Ureter (tissue), 1 donor: ENCODE data around the gene MYH3. TPM values are rescaled to one million over a fixed set of nuclear protein-coding genes. Genes with fewer than 3 reads are reported as not detected.
A peak's percentile ranks its signal among the peaks of the same experiment; 100 is the strongest.

Source experiments
- DNase-seq: peaks from one replicate; pipeline ENCODE4 v3.0.0-alpha.2; 2020; ENCODE audit warnings: low spot score
- total RNA-seq: library from RNA; stranded (reverse); gene quantifications from one replicate; pipeline ENCODE4 v1.2.4, GENCODE V29; 2023
- donor health status: DM: yes; HTN: yes; CAD: no.

The MYH3 gene
- total RNA-seq, 1 donor from 2014 or later, result 6.2 TPM

DNA sequence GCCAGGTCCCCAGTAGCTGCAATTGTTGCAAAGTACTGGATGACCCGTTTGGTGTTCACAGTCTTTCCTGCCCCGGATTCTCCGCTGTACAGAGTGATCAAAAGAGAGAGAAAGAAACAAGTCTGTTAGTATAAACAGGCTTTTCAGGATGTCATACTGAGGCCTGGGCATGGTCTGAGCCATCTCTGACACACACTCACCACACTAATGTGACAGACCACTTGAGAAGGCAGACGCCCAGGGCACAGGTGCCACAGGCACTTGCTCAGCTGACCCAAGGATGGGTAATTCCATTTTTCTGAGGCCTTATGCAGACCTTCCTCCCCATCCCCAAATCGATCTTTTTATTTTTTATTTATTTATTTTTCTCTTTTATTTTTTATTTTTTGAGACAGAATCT is 7.5 kb downstream of the MYH3 start:
- no peak for DNase-seq

DNA sequence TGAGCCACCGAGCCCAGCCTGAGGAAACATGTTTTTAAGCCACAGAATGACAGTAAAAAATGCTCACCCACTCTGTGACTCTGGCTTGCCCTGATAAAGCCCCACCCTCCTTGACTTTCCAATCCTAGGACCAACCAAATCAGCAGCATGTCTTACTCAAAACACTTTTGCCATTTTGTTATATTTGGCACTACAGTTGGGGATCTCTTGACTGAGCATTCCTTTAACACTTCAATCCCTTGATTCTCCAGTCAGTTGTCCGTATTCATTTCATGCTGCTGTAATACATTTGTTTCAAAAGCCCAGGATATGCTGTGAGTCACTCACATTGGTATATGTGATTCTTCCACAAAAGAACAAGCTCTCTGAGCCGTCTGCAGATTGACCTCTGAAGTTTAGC is 8.2 kb downstream of the MYH3 start:
- DNase-seq, result no peak

DNA sequence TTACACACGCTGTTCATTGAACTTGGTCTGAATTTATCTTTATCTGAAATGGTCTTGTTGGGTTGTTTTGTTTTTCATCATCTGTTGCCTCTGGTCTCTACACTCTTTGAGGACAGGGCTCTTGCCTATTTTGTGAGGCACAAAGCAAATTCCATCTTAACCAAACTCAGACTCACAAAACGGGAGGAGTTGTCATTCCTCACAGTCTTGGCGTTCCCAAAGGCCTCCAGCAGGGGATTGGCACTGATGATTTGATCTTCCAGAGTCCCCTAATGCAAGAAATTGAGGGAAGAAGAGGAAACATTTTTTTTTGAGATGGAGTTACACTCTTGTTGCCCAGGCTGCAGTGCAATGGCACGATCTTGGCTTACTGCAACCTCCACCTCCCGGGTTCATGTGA is 8.7 kb downstream of the MYH3 start:
- no peak for DNase-seq

DNA sequence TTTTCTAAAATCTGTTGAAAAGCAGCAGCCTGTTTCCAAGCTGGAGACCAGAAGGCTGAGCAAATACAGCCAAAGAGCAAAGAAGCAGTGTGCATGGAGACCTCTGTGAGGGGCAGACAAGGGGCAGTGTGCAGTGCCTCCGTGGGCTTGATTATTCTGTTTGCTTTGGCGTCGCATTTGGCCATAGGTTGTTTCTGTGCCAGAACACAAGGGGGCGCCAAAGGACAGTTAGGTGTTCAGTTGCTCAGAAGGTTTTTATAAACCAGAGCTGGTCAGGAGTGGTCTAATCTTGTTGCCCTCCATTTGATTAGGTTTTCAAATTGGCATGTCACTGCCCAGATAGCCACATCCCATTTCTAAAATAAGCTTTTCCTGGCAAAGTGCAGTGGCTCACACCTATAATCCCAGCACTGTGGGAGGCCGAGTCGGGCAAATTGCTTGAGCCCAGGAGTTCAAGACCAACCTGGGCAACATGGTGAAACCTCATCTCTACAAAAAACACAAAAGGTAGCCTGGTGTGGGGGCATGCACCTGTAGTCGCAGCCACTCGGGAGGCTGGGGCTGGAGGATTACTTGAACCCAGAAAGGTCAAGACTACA is 10.6 kb downstream of the MYH3 start:
- peak; percentile 72 for DNase-seq

DNA sequence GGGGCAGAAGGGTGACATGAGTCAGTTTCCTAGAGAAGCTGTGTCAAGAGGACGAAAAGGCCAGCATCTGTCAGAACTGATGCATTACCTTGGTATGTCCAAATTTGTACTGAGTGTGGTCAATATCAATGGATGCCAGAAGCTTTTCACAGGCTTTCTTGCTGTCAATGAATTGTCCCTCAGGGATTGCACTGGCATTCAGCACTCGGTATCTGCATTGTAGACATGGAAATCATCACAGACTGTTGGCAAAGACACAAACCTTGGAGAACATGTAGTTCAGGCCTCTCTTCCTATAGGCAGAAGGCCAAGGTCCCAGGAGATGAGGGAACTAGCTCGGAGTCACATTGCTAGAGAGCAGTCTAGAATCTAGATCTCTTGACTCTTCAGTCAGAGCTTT is 16.6 kb downstream of the MYH3 start:
- no peak for DNase-seq

DNA sequence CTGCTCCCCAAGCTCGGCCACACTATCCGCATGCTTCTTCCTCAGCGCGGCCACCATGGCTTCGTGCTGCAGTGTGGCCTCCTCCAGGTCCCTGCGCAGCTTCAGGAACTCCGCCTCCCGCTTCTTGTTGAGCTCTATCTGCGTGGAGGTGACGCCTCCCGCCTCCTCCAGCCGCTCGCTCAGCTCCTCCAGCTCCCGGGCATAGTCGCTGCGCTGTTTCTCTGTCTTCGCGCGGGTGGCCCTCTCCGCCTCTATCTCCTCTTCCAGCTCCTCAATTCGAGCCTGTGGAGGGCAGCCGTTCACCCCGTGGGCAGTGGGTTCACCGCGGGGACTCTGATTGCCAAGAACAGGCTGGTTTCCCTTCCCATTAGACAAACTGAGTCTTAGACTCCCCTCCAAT is 19.0 kb downstream of the MYH3 start:
- DNase-seq, result no peak

DNA sequence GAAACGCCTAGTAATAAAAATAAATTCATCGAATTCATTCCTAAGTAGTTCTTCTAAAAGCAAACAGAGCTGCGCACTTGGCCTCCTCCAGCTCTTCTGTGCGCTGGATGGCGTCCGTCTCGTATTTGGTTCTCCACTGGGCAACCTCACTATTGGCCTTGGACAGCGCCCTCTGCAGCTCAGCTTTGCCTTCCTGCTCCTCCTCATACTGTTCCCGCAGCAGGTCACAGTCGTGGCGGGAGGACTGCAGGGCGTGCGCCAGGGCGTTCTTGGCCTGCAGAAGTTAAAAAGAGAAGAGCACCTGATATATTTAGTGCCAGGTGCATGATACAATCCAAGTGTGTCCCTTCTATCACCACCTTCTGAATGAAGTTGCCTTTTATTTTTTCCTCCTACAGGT is 21.8 kb downstream of the MYH3 start:
- DNase-seq, result no peak

DNA sequence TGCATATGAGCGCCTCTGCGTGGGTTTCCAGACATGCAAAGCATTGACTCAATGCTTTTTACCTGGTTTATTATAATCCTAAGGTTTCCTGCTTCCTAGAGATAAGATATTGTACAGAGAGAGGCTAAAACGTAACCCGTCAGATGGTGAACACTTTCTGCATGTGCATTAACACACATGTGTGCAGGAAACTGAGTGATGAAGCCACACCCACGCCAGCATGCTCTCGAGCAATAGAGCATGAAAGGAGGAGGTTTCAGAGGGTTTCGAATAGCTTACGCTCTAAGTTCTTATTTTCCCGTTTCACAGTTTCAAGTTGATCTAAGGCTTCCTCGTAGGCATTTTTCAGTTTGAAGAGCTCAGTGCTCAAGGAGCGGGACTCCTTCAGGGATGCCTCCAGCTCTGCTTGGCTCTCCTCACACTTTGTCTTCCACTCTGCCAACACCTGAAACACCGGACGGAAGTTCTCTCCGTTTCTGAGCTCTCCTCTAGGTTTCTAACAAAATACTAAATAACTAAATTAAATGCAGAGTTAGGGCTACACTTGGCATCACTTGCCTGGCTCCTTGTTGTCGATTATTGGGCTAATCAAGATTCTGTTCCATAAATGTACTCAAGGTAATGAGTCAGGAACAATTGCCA is 23.2 kb downstream of the MYH3 start:
- no peak for DNase-seq

DNA sequence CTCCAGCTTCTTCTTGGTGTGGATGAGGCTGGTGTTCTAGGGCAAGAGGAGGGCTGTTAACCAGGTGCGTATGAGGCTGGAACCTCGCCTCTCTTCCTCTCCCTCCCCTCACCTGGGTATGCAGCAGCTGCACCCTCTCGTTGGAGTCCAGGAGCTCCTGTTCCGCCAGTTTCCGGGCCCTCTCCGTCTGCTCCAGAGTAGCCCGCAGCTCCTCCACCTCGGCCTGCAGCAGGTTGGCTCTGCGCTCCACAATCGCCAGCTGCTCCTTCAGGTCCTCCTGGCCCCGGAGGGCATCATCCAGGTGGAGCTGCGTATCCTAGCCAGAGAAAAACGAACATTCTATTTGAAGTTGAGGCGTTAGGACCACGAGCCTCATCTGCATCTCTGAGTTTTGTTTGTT is 25.4 kb downstream of the MYH3 start:
- no peak for DNase-seq

DNA sequence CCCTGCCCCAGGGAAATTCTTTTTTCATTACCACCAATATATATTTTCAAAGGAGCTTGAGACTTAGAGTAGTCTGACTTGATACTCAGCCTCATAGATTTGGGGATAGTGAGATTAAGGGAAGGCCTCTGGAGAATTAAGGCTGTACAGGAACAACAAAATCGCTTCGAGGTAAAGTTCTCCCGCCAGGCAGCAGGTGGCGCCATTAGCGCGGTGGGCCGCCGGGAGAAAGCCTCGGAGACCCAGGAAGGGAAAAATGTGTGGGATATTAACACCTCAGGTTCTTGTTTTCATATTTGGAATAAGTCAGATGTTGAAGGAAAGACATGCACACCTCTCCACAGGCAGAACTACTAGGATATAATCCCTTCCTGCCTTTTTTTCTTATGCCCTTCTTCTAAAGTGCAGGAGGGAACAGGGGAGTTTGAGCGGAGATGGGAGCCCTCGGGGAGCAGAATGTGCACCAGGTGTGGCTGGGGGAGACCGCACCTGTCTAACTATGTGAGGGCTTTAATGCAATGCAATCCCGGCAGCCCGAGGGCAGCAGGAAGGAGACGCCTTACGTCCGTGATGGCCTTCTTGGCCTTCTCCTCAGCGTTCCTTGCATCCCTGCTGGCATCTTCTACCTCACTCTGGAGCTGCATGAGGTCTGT is 25.9 kb downstream of the MYH3 start:
- DNase-seq, result no peak

DNA sequence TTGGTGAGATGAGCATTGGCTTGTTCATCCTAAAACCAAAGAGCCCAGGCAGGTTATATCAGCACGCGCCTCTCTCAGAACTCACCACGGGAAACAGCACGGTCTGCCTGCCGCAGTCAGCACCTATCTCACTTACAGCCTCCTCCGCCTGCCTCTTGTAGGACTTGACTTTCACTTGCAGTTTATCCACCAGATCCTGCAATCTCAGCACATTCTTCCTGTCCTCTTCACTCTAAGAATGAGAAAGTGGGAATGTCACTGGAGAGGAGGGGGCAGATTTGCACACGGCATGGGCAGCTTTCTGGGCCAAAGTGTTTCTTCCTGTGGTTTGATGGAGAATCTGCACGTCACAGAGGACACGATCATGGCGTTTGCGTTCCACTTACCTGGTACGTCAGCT is 27.4 kb downstream of the MYH3 start:
- no peak for DNase-seq

DNA sequence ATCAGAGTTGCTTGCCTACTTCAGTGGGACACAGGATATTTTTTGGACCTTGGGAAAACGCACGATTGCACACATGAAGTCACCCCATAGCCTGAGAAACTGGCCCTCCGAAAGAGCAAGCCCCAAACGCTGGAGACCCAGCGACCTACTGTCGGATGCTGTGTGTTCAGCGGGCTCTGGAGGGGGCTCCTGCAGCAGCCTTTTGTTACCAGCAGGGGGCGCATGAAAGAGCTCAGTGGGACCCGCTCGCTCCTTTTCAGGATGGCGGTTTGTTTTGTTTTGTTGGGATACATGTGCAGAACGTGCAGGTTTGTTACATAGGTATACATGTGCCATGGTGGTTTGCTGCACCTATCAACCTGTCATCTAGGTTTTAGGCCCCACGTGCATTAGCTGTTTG is 28.4 kb downstream of the MYH3 start:
- DNase-seq, result no peak

DNA sequence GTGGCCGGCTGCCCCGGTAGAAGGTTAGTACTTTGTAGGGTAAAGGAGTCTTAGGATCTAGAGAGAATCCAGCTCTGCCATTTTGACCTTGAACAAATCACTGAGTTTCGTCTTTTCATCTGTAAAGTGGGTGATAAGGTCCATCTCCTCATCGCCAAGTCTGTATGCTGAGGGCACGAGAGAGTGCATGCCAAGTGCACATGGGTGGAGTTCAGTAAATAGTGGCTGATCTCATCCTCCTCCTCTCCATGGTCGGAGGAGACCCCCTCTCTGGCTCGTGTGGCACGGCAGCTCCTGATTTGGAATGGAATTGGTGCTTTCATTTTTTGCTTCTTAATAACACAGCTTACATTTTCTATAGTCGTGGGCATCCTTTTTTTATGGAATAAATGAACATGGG is 30.7 kb downstream of the MYH3 start:
- DNase-seq, result no peak

DNA sequence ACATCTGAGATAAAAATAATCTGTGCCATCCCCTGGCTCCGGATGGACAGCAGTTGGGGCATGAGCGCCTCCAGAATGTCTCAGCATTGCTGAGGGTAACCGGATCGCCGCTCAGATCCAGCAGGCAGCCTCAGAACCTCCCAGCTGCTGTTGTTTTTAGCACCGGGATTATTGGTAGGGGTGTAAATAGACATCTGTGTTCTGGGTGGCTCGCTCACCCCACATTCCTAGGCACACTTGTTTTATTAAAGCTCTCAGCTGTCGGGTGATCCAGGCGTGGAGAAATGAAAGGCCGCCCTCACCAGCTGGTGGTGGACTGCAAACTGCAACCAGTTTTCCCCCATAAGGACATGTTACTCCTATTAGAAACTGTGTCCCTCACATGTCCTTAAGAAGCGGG is 32.1 kb downstream of the MYH3 start:
- no peak for DNase-seq

DNA sequence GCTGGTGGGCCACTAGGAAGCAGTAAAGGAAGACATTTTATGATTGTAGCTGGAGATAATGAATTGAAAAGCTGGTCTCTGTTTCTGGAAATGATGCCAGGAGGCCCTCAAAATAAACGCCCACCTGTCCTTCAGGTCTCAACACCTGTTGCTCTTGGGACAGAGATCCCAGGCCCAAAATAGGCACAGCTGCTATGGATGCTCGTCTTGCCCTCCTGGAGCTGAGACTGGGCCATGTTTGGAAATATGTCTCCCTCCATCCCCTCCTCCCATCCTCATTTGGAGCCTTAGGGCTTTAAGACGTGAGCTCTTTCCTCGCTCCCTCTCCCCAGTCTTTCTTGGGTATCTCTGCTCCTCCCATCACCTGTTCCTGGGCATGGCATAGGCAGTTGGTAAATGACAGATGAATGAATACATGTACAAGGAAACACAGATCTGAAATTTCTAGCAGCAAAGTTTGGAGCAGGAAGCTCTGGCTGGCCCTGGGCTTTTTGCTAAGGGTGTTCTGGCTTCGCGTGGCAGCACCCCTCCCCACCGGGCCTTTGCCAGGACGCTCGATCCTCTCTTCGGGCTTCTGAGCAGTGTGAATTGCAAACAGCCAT is 33.3 kb downstream of the MYH3 start:
- DNase-seq, result no peak

DNA sequence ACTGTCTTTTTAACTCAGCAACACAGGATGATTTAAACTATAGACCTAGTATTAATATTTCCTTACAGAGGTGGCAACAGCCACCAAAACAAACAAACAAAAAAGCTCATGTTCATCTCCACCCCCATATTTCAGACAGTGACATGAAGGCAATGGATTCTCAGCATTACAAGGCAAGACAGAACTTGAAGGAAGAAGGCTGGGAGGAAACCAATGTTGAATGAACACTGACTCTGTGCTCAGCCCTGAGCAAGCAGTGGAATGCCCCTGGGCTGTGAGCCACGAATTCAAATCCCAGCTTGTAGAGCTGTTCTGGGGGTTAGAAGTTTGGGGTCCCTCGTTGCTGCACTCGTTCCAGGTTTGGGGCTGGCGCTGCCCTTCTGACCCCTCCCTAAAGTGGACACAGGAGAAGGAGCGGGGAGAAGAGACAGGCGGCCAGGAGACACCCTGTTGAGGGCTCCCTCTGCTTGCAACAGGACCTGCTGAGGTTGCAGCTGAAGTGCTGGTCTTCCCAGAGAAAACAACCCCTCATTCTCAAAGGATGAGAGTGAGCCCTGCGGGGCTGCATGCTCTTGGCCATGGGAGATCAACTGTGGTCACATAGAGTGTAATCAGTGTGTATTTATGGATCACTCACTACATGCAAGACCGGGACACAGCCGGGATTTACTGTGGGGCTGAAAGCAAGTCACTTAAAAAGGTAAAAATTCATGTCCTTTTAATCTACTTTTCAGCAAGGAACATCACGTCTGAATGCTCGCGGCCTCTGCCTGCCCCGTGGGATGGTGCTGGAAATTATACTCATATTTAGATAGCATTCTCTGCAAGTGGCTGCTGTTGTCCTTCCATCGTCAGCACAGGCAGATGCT is 34.3 kb downstream of the MYH3 start:
- no peak for DNase-seq

DNA sequence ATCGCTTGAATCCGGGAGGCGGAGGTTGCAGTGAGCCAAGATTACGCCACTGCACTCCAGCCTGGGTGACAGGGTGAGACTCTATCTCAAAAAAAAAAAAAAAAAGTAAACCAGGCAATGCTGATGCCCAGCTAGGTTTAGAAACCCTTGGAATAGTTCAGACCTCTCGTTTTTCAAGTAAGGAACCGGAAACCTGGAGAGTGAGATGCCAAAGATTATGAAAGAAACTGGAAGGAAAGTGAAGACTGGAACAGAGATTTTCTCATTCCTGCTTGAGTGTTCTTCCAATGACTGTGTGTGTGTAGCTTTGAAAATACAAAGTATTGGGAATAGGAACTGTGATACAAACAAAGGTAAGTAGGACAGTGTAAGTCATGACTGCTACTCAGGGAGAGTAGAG is 35.7 kb downstream of the MYH3 start:
- DNase-seq, result no peak

DNA sequence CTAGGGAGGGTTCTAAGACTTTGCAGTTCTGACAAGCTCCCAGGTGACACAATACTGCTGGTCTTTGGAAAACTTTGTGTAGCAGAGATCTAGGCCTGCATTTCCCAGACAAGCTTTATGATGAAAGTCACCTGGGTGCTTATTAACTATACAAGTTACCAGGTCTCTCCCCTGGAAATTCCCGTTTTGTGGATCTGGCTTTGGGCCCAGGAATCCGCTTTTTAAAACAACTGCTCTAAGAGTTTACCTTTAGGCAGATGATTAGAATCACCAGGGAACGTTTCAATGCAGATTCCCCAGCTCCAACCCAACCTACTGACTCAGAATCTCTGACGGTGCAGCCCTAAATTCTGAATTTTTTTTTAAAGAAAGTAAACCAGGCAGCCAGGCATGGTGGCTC is 36.3 kb downstream of the MYH3 start:
- no peak for DNase-seq

DNA sequence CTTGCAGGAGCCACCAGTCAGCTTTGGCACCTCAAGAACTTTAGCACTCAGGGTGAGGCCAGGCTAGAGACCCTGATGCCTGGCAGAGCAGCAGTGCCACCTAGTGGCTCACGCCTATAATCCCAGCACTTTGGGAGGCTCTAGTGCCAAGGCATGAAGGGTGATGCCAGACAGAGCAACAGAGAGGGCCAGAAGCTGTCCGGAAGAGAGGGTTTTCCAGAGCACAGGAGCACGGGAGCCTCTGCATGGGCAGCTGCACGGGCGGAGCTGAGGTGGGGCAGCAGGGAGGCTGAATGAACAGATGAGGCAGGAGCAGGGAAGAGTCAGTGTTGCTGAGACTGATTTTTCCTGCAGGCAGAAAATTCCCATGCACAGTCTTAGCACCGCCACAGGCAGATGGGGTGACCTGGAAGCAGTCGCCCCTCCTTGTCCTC is 38.9 kb downstream of the MYH3 start:
- peak; percentile 63 for DNase-seq

DNA sequence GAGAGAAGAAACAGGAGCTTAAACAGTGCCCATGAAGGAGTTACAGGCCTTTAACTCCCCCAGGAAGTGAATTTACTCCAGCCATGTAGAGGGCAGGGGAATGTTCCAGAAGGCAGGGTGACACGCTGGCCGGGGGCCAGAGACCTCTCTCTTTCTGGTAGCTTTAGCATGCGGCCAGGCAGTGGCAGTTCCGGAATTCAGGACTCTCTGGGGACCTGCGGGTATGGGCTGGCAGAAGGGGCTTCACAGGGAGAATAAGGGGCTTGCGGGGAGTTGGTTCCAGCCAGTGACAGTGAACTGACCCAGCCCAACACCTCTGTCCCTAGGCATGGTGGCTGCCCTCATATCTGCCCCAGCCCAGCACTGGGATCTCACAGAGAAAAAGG is 40.0 kb downstream of the MYH3 start:
- no peak for DNase-seq

DNA sequence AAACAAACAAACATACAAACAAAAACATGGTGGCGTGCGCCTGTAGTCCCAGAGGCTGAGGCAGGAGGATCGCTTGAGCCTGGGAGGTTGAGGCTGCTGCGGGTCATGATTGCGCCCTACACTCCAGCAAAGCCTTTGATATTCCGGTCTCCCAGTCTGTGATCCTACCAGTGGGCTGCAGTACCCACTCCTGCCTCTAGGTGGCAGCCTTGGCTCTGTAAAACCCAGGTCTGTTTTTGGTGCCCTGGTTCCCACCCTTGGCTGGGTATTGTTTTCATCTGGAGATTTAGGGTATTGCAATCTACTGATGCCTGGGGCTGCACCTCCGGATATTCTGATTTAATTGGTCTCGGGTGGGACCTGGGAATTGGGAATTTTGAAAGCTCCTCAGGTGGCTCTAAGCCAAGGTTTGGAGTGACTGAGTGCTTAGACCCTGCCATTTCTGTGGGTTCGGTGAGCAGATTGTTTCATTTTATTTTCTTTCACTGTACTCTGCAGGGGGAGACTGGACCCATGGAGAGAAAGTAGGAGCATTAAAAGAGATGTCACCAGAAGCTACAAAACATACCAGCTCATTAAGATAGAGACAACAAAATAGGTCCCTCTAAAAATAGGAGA is 40.5 kb downstream of the MYH3 start:
- DNase-seq, result peak; percentile 71
